Activated naive CD4-positive, alpha-beta T cell (primary cell): Measurements from ENCODE around the gene IGFBP5.

ENCODE experiments used
- DNase-seq, 4 experiments: peaks; one replicate each; lab custom pipeline; 2025; lab: John Stamatoyannopoulos, UW

The IGFBP5 gene

GRCh38 chr2:216664593-216665034 is 30.7 kb downstream of the IGFBP5 start:
- no peak for DNase-seq

GRCh38 chr2:216663846-216664245 is 31.5 kb downstream of the IGFBP5 start:
- no peak for DNase-seq

GRCh38 chr2:216663106-216663505 is 32.2 kb downstream of the IGFBP5 start:
- DNase-seq = no peak

GRCh38 chr2:216661639-216662375 is 33.5 kb downstream of the IGFBP5 start:
- DNase-seq = no peak

- no peak for DNase-seq
These were observed 34.3 kb downstream of the IGFBP5 start for GRCh38 chr2:216661051-216661450.

- DNase-seq = no peak
These were observed 34.9 kb downstream of the IGFBP5 start for GRCh38 chr2:216660496-216660895.

- no peak for DNase-seq
These were observed 36.1 kb downstream of the IGFBP5 start for GRCh38 chr2:216659276-216659675.

- DNase-seq = no peak
These were observed 36.6 kb downstream of the IGFBP5 start for GRCh38 chr2:216658757-216659156.

DNA sequence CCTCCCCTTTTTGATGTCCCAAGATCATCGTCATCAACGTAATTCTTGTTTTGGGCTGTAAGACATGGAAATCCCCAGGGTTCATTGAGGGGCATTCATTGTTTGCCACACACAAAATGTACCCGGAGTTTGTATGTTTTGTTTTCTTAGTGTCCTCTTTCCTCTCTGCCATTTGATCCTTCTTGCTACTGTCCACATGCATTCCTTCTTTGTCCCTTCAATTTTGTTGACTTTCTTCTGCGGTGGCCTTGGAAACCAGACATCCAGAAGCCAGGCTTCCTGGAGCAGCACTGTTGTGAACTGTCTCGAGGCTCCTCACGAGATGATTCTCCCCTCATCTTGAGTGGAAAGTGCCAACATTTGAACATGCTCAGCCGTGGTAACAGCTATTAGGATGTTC is 37.4 kb downstream of the IGFBP5 start:
- DNase-seq = no peak

- DNase-seq = no peak
These were observed 38.1 kb downstream of the IGFBP5 start for GRCh38 chr2:216657086-216657855.

DNA sequence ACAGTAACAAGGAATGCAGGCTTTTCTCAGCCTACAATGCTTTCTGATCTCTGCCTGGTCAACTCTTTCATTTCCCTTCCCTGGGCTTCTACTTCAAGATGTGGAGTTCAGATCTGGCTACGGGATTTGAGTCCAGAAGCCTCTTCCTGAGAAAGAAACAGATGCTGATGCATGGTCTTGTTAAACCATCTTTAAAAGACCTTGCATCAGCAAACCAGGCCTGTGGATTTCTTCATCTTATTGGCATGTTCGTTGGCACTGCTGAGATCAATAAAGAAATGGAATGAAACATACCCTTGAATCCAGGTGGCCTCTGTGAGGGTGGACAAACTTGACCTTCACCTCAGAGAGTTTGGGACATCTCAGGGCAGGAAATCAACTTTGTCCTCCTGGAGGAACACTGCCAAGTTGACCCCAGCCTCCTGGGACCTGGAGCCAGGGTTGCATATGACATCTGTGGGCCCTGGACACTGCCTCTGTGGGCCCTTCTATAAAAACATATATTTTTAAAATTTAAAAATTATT is 40.8 kb downstream of the IGFBP5 start:
- no peak for DNase-seq

DNA sequence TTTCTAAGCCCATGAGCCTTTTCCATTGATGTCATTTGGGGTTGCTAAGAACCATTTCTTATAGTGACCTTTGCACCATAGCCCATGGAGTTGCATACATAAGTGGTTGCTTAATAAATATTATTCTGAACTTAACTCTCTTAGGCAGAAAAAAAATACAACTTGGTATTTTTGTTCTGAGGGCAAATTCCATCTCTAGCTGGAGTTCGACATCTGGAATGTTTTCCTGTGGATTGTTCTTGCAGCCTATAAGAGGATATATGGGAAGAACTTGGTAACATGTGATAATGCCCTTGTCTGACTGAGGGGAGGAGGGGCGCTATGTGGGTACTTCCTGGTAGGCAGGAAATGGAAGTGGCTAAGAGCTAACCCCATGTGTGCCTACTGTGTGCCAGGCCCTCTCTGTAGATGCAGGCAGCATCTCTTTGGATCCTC is 41.4 kb downstream of the IGFBP5 start:
- DNase-seq = no peak

- no peak for DNase-seq
These were observed 42.1 kb downstream of the IGFBP5 start for GRCh38 chr2:216653093-216653799.

GRCh38 chr2:216652566-216652965 is 42.8 kb downstream of the IGFBP5 start:
- no peak for DNase-seq

- no peak for DNase-seq
These were observed 43.9 kb downstream of the IGFBP5 start for GRCh38 chr2:216651351-216651881.

DNA sequence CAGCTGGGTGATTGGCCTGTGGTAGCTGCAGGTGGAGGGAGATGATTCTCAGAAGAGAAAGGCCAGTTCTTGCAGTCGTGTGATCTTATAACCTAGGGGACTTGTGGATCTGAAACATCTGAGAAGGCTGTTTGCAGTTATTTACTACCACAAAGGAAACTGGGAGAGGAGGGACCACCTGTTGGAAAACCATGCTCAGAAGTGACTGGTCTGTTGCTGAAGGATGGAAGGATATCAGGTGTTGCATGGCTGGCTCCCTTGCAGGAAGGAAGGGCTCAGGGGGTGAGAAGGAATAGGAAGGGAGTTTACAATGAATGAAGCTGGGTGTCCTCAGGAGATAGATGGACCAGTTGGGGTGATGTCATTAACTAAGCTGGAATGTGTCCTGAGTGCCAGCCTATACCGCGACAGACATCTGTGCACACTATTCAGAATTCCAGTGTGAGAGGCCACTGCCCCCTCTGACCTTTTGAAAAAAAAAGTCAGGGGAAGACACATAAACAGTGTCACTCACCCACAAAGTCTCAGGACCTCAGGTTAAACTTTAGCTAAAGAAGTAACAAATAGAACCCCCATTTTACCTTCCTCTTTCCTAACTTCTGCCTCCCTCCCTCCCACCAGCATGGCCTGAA is 44.6 kb downstream of the IGFBP5 start:
- DNase-seq = no peak

GRCh38 chr2:216649574-216649973 is 45.8 kb downstream of the IGFBP5 start:
- DNase-seq = no peak

- no peak for DNase-seq
These were observed 47.2 kb downstream of the IGFBP5 start for GRCh38 chr2:216648105-216648504.

DNA sequence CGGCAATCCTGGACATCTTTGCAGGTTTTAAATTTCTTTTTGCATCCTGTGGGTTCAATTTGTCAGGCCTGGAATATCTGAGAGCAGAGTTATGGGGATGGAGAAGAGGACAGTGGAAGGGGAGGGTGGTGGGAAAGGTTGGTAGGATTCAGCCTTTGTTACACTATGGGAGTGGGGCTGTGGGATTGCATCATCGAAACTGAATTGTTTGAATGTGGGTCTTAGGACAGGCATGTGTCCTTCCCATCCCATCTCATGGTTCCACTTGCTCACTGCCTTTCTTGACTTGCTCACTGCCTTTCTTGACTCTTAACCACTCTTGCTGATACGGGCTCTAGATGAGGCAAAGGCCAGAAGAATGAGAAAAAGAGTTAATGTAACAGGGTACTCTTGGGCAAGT is 49.2 kb downstream of the IGFBP5 start:
- no peak for DNase-seq

DNA sequence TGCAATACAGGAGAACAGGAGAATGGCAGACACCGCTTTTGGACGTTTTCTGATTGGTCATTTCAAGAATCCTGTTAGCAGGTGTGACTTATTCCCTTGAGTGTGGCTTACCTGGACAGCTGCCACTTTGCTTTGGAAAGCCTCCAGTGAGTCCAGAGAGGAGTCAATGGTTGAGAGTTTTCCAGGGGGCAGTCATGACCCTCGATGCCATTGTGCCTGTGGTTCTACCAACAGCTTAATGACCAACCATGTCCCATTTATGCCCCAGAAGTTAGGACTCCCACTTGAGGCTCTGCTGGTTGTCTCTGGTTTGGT is 49.8 kb downstream of the IGFBP5 start:
- no peak for DNase-seq

- no peak for DNase-seq
These were observed 50.3 kb downstream of the IGFBP5 start for GRCh38 chr2:216644842-216645635.
